ENCODE measurements around the gene ACD.

- TF ChIP-seq CTCF (IDR thresholded peaks at IDR 0.05 in 2 of 3, conservative IDR thresholded peaks at IDR 0.05 in 1 of 3; ENCODE audit: insufficient read depth in 2 of 3, low read depth in 1 of 3, low read length in 3 of 3) = no peak
- no peak for TF ChIP-seq ARID1B (IDR thresholded peaks at IDR 0.05)
- TF ChIP-seq ZNF512 (tag; IDR thresholded peaks at IDR 0.05) = no peak
- no peak for TF ChIP-seq PHF20 (IDR thresholded peaks at IDR 0.05; ENCODE audit: partially characterized antibody)
- no peak for TF ChIP-seq EHMT2 (IDR thresholded peaks at IDR 0.05)
- TF ChIP-seq XRCC5 (IDR thresholded peaks at IDR 0.05; ENCODE audit: low read depth, low read length) = no peak
- TF ChIP-seq CREB5 (CRISPR knock-in tag; IDR thresholded peaks at IDR 0.05) = no peak
- no peak for TF ChIP-seq HDAC2 (IDR thresholded peaks at IDR 0.05)
Measured at GRCh38 chr16:67674851-67675578, 15.0 kb upstream of the ACD start.

Measured in K562 (cell line).